ENCODE results near the gene RGS7BP. TPM values are rescaled to one million over a fixed set of nuclear protein-coding genes. Genes with fewer than 3 reads are reported as not detected.

The RGS7BP gene
- total RNA-seq, 2 donors from 2014 or later: 0.12 to 0.35 TPM

DNA sequence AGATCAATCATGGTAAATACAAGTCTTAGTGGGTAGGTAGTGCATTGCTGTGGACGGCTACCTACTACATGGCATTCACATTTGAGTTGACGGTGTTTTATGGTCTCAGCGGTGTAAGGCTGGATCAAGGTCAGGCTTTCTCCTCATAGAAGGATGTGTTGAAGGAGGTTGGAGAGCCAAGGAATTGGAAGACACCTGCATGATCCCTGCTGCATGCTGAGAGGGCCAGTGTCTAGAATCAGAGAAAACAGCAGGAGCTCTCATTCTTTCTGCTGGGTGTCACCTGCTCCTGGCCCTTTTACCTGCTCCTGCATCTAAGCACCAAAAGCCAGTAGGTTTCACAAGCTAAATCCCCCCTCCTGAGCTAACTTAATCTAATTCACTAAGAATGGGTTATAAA is 88.2 kb downstream of the RGS7BP start:
- H3K27ac ChIP-seq: no peak overlapping the region
- H3K4me1 ChIP-seq: no peaks in the 10 kb centered on the region
- H3K36me3 ChIP-seq: no peaks in the 10 kb centered on the region
- H3K27me3 ChIP-seq: no peaks in the 10 kb centered on the region
- H3K9ac ChIP-seq (ENCODE audit: low read depth in 2 of 2, low read length in 2 of 2): no peak overlapping the region
- no peak for DNase-seq
- TF ChIP-seq, protein P1, sequence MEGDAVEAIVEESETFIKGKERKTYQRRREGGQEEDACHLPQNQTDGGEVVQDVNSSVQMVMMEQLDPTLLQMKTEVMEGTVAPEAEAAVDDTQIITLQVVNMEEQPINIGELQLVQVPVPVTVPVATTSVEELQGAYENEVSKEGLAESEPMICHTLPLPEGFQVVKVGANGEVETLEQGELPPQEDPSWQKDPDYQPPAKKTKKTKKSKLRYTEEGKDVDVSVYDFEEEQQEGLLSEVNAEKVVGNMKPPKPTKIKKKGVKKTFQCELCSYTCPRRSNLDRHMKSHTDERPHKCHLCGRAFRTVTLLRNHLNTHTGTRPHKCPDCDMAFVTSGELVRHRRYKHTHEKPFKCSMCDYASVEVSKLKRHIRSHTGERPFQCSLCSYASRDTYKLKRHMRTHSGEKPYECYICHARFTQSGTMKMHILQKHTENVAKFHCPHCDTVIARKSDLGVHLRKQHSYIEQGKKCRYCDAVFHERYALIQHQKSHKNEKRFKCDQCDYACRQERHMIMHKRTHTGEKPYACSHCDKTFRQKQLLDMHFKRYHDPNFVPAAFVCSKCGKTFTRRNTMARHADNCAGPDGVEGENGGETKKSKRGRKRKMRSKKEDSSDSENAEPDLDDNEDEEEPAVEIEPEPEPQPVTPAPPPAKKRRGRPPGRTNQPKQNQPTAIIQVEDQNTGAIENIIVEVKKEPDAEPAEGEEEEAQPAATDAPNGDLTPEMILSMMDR (IDR thresholded peaks at IDR 0.05): no peak
- intact Hi-C loops (cut with DNase I): no loop called here
- no peak overlapping the region for H3K4me3 ChIP-seq
- H3K9me3 ChIP-seq: no peaks in the 10 kb centered on the region

DNA sequence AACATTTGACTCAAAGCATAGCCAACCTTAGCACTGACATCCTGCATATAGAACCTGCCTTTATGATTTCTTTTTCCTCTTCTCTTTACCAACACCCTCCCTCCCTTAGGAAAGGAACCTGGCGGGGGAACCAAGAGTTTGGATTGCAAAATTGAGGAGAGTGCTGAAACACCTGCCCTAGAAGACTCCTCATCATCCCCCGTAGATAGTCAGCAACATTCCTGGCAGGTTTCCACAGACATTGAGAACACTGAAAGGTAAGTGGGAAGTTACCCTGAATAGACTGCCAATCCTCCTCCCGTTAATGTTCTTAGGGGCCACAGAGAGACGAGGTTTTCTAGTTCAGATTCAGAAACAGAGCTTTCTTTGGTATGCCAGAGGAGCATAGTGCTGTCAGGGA is 88.8 kb downstream of the RGS7BP start:
- Histone ChIP-seq H3K4me1 (no peaks in the 10 kb centered on the region), H3K36me3 (no peaks in the 10 kb centered on the region), H3K27me3 (no peaks in the 10 kb centered on the region), H3K27ac (no peak overlapping the region), H3K9ac (ENCODE audit: low read depth in 2 of 2, low read length in 2 of 2) (no peak overlapping the region), H3K4me3 (no peak overlapping the region), H3K9me3 (no peaks in the 10 kb centered on the region)
- intact Hi-C loops (cut with DNase I): no loop called here
- TF ChIP-seq, protein P1 (IDR thresholded peaks at IDR 0.05): no peak
- no peak for DNase-seq

DNA sequence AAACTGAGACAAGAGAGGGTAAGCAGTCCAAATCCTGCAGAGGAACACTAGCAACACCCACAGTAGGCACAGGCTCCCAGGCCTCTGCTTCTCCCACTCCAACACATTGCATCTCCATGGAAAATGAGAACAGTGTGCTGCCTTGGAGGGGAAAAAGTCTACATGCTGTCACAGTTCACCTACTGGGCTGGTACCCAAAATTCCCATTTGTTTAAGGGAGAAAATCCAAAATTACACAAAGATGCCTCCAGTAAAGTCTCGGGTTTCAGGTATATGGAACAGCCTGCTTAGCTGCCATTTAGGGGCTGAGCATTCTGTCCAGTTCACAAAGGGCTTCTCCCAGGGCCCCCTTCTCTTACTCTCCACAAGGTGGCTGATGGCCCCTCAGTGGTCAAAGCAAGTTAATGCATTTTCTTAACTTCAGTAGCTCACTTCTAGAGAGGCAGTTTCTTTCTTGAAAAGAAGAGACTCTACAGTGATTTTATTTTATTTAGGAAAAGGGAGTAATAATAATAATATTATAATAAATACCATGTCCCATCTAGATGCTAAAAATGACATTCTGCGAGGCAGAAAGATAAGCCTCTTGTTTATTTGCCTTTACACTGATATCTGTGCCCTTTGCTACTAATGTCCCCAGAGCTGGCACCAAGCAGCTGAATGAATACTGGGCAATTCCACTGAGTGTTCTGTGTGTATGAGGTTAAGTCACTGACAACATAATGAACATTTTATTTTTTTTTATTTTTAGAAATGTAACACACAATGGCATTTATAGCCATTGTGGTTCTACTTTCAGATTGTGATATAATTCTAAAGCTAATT is 89.4 kb downstream of the RGS7BP start:
- intact Hi-C loops (cut with DNase I): no loop called here
- no peaks in the 10 kb centered on the region for H3K36me3 ChIP-seq
- no peaks in the 10 kb centered on the region for H3K9me3 ChIP-seq
- H3K27me3 ChIP-seq: no peaks in the 10 kb centered on the region
- H3K4me3 ChIP-seq: no peak overlapping the region
- no peak overlapping the region for H3K9ac ChIP-seq (ENCODE audit: low read depth in 2 of 2, low read length in 2 of 2)
- TF ChIP-seq, protein P1 (IDR thresholded peaks at IDR 0.05): no peak
- no peak overlapping the region for H3K27ac ChIP-seq
- no peaks in the 10 kb centered on the region for H3K4me1 ChIP-seq
- no peak for DNase-seq

DNA sequence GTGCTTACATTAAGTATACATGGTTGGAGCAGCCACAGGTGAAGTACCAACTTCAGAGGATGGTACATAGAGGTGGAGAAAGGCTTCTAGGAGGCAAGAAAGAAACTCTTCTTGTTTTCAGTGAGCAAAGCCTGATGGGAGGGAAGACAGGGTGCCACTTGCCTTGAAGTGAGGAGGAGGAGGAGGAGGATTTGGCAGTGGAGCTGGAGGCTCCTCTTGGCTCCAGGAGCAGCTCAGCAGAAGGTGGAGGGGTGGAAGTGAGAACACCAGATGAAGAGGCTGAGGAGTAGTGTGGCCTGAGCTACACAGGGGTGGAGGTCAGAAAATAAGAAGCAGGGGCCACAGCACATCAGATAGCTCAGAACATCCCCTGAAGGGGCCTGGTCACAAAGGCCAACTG is 93.4 kb downstream of the RGS7BP start:
- H3K36me3 ChIP-seq: no peaks in the 10 kb centered on the region
- H3K27ac ChIP-seq: no peak overlapping the region
- DNase-seq: no peak
- no peaks in the 10 kb centered on the region for H3K9me3 ChIP-seq
- TF ChIP-seq, protein P1 (IDR thresholded peaks at IDR 0.05): no peak
- intact Hi-C loops (cut with DNase I): no loop called here
- H3K4me3 ChIP-seq: no peak overlapping the region
- H3K27me3 ChIP-seq: no peaks in the 10 kb centered on the region
- no peaks in the 10 kb centered on the region for H3K4me1 ChIP-seq
- no peak overlapping the region for H3K9ac ChIP-seq (ENCODE audit: low read depth in 2 of 2, low read length in 2 of 2)

DNA sequence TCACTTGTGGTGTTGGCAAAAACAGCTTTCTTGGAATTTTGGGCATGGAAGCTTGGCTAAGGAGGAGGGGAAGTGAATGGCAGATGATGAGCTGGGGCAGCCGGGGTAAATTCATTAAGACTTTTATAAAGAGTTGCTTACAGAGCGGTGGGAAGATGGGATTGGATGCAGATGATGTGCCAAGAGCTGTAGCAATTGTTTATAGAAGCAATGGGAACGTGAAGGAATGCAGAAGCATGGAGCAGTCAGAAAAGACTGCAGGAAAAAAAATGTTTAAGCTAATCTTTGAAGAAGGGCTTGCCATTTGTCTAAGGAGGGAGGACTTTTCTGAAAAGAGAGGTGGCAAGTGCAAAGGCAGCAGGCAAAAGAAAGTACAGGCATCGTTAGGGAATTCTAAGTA is 97.9 kb downstream of the RGS7BP start:
- Histone ChIP-seq H3K9me3 (no peaks in the 10 kb centered on the region), H3K4me3 (no peak overlapping the region), H3K27me3 (no peaks in the 10 kb centered on the region), H3K4me1 (no peaks in the 10 kb centered on the region), H3K27ac (no peak overlapping the region), H3K9ac (ENCODE audit: low read depth in 2 of 2, low read length in 2 of 2) (no peak overlapping the region), H3K36me3 (no peaks in the 10 kb centered on the region)
- TF ChIP-seq, protein P1 (IDR thresholded peaks at IDR 0.05): no peak
- intact Hi-C loops (cut with DNase I): no loop called here
- DNase-seq: no peak

All from colonic mucosa (tissue), 4 donors.